Measurements from ENCODE around the gene G6PC3. TPM values are rescaled to one million over a fixed set of nuclear protein-coding genes. Genes with fewer than 3 reads are reported as not detected.

Gene G6PC3
- total and polyA plus RNA-seq, 7 donors, result 8.4 to 45.5 (median 25.7) TPM

DNA sequence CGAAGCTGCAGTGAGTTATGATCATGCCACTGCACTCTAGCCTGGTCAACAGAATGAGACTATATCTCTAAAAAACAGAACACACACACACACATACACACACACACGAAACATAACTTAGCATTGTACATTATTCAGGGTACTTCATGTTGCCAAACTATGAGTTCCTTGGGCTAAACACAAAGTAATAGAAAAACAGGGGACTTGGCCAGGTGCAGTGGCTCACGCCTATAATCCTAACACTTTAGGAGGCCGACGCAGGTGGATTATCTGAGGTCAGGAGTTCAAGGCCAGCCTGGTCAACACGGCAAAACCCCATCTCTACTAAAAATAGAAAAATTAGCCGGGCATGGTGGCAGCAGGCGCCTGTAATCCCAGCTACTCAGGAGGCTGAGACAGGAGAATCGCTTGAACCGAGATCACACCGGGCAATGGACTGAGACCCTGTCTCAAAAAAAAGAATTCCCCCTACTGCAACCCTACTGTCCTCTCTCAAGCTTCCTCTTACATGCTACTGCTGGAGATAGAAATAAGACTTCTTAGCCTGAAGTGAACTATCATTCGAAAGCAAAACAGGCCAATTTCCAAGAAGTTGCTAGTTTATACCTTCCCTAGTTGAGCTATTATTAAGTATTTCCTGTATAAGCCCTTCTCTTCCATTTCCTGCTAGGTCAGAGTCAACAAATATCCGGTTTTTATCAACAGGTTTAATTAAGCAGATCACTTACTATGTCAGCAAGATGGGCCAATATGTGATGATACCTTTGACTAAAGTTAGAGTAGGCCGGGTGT, 11.2 kb upstream of the G6PC3 start:
- no peak for DNase-seq
- H3K27ac ChIP-seq, result no peak overlapping the region
- TF ChIP-seq POLR2AphosphoS5 (IDR thresholded peaks at IDR 0.05) (no peak), EP300 (IDR thresholded peaks at IDR 0.05) (no peak), POLR2A (IDR thresholded peaks at IDR 0.05) (no peak)
- TF ChIP-seq, protein P1, sequence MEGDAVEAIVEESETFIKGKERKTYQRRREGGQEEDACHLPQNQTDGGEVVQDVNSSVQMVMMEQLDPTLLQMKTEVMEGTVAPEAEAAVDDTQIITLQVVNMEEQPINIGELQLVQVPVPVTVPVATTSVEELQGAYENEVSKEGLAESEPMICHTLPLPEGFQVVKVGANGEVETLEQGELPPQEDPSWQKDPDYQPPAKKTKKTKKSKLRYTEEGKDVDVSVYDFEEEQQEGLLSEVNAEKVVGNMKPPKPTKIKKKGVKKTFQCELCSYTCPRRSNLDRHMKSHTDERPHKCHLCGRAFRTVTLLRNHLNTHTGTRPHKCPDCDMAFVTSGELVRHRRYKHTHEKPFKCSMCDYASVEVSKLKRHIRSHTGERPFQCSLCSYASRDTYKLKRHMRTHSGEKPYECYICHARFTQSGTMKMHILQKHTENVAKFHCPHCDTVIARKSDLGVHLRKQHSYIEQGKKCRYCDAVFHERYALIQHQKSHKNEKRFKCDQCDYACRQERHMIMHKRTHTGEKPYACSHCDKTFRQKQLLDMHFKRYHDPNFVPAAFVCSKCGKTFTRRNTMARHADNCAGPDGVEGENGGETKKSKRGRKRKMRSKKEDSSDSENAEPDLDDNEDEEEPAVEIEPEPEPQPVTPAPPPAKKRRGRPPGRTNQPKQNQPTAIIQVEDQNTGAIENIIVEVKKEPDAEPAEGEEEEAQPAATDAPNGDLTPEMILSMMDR (IDR thresholded peaks at IDR 0.05), result no peak
- H3K27me3 ChIP-seq, result no peaks in the 10 kb centered on the region
- 74 to 85% methylated on average over 14 of the region's 14 CpGs for WGBS, 2 donors
- H3K4me1 ChIP-seq, result peaks cover 0 to 7% (median under 1%) of the 10 kb centered on the region in 4 donors
- H3K9me3 ChIP-seq, result no peaks in the 10 kb centered on the region
- peaks cover 0 to 52% (median 12%) of the 10 kb centered on the region in 4 donors for H3K36me3 ChIP-seq
- intact Hi-C loops (cut with DNase I), result no loop called here
- H3K4me3 ChIP-seq, result no peak overlapping the region

DNA sequence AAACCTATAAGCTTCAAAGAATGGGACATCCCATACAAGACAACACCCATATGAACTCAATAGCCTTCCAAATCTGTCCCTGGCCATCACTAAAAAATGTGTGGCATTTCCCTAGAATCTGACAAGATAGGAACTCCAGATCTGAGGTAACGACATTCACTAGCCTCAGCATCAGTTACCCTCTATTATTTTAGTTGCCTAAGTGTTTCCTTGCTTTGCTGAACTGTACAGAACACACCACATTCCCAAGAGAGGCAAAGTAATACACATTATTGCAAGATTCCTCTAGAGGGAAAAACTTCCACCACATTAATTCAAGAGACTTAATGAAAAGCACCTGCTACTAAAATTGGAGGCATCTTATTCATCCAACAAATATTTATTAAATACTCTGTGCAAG, 9.1 kb upstream of the G6PC3 start:
- 95 to 97% methylated on average over 1 of the region's 1 CpG for WGBS, 2 donors
- no peaks in the 10 kb centered on the region for H3K9me3 ChIP-seq
- DNase-seq, result no peak
- peaks cover 0 to 23% (median 12%) of the 10 kb centered on the region in 4 donors for H3K4me1 ChIP-seq
- no peak overlapping the region for H3K4me3 ChIP-seq
- H3K27me3 ChIP-seq, result no peaks in the 10 kb centered on the region
- intact Hi-C loops (cut with DNase I), result no loop called here
- TF ChIP-seq EP300 (IDR thresholded peaks at IDR 0.05) (no peak), POLR2A (IDR thresholded peaks at IDR 0.05) (no peak), POLR2AphosphoS5 (IDR thresholded peaks at IDR 0.05) (no peak)
- TF ChIP-seq, protein P1 (IDR thresholded peaks at IDR 0.05), result no peak
- peaks cover 0 to 49% (median 12%) of the 10 kb centered on the region in 4 donors for H3K36me3 ChIP-seq
- H3K27ac ChIP-seq, result no peak overlapping the region

DNA sequence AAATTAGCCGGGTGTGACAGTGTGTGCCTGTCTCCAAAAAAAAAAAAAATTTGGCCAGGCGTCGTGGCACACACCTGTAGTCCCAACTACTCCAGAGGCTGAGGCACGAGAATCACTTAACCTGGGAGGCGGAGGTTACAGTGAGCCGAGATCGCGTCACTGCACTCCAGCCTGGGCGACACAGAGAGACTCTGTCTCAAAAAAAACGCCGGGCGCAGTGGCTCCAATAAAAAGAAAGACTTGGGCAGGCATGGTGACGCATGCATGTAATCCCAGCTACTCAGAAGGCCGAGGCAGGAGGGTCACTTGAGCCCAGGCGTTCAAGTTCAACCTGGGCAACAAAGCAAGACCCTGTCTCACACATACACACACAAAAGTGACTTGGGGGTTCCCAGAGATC, 7.7 kb upstream of the G6PC3 start:
- DNase-seq, result no peak
- WGBS, 2 donors, result 94 to 95% methylated on average over 15 of the region's 15 CpGs
- intact Hi-C loops (cut with DNase I), result no loop called here
- H3K27ac ChIP-seq, result no peak overlapping the region
- H3K9me3 ChIP-seq, result no peaks in the 10 kb centered on the region
- peaks cover 0 to 38% (median 12%) of the 10 kb centered on the region in 4 donors for H3K36me3 ChIP-seq
- H3K4me1 ChIP-seq, result peaks cover 0 to 29% (median 19%) of the 10 kb centered on the region in 4 donors
- no peak for TF ChIP-seq POLR2A (IDR thresholded peaks at IDR 0.05)
- TF ChIP-seq, protein P1 (IDR thresholded peaks at IDR 0.05), result no peak
- no peak for TF ChIP-seq POLR2AphosphoS5 (IDR thresholded peaks at IDR 0.05)
- no peak for TF ChIP-seq EP300 (IDR thresholded peaks at IDR 0.05)
- no peak overlapping the region for H3K4me3 ChIP-seq
- no peaks in the 10 kb centered on the region for H3K27me3 ChIP-seq

DNA sequence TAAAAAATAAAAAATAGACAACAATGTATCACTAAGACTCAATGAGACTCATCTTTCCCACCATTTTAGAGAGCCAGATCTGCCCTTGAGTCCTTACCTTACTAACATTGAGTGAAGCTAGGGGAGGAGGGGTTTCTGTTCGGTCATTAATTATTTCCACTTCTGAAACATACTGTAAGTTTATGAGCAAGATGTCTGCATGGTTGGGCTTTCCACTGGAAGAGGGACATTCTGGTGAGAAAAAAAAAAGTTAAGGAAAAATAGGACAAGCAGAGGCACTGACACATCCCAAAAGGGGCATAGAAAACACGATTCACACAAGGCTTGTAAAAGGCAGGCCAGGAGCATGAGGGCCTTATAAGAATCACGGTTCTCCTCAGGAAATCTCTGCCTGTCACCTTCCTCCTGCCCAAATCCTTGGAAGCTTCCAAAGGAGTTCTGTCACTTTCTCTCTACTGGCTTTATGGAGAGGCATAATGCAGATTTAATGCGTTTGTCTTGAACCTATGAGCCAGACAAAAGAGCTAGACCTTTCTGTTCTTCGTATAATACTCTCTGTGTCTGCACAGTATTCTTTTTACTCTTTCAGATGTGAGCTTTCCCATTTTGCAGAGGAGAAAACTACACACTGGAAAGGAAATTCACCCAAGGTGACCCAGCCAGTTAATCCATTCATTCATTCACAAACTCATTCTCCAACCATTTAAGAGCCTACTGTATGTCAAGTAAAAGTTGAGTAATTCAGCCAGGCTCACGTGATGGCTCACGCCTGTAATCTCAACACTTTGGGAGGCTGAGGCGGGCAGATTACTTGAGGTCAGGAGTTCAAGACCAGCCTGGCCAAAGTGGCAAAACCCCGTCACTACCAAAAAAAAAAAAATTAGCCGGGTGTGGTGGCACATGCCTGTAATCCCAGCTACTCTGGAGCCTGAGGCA, 6.6 kb upstream of the G6PC3 start:
- Histone ChIP-seq H3K4me3 (no peak overlapping the region), H3K36me3 (peaks cover 0 to 30% (median 12%) of the 10 kb centered on the region in 4 donors), H3K9me3 (no peaks in the 10 kb centered on the region), H3K4me1 (peaks cover 0 to 29% (median 19%) of the 10 kb centered on the region in 4 donors), H3K27me3 (no peaks in the 10 kb centered on the region), H3K27ac (no peak overlapping the region)
- intact Hi-C loops (cut with DNase I), result no loop called here
- DNase-seq, result no peak
- no peak for TF ChIP-seq POLR2A (IDR thresholded peaks at IDR 0.05)
- no peak for TF ChIP-seq EP300 (IDR thresholded peaks at IDR 0.05)
- TF ChIP-seq, protein P1 (IDR thresholded peaks at IDR 0.05), result no peak
- TF ChIP-seq POLR2AphosphoS5 (IDR thresholded peaks at IDR 0.05), result no peak
- 81 to 88% methylated on average over 10 of the region's 10 CpGs for WGBS, 2 donors

All from sigmoid colon (tissue), 7 donors.